ENCODE data around the gene ADGRD2. TPM values are rescaled to one million over a fixed set of nuclear protein-coding genes. Genes with fewer than 3 reads are reported as not detected.

The ADGRD2 gene
- total RNA-seq, 4 donors from 2014 or later, result not detected

- 87% methylated on average over 18 to 19 of the region's 19 CpGs for WGBS, 2 donors
- H3K4me1 ChIP-seq, result peaks cover 0 to 24% (median 7%) of the 10 kb centered on the region in 4 donors
- no peak overlapping the region for H3K27ac ChIP-seq
- H3K27me3 ChIP-seq, result peaks cover 0 to 54% of the 10 kb centered on the region in 2 donors
- no peak overlapping the region for H3K4me3 ChIP-seq
- H3K9me3 ChIP-seq, result no peaks in the 10 kb centered on the region
- no peak for DNase-seq (ENCODE audit: low spot score in 2 of 2)
- TF ChIP-seq CTCF (IDR thresholded peaks at IDR 0.05) (no peak), EP300 (IDR thresholded peaks at IDR 0.05) (no peak), POLR2A (IDR thresholded peaks at IDR 0.05) (no peak)
- no peaks in the 10 kb centered on the region for H3K36me3 ChIP-seq
These were observed 55.7 kb downstream of the ADGRD2 start for GRCh38 chr9:124505901-124506346.

- Histone ChIP-seq H3K4me3 (no peak overlapping the region), H3K27me3 (peaks cover 0 to 49% of the 10 kb centered on the region in 2 donors), H3K9me3 (no peaks in the 10 kb centered on the region), H3K4me1 (peaks cover 0 to 24% (median 7%) of the 10 kb centered on the region in 4 donors), H3K36me3 (no peaks in the 10 kb centered on the region), H3K27ac (no peak overlapping the region)
- DNase-seq (ENCODE audit: low spot score in 2 of 2), result no peak
- 81 to 92% methylated on average over 8 of the region's 8 CpGs for WGBS, 2 donors
- TF ChIP-seq EP300 (IDR thresholded peaks at IDR 0.05) (no peak), CTCF (IDR thresholded peaks at IDR 0.05) (no peak), POLR2A (IDR thresholded peaks at IDR 0.05) (no peak)
These were observed 56.2 kb downstream of the ADGRD2 start for GRCh38 chr9:124506433-124506832.

GRCh38 chr9:124506931-124507879, 57.0 kb downstream of the ADGRD2 start, which contains the start of gene NR5A1:
Gene NR5A1 (minus strand): TSS chr9:124507399. CDS start chr9:124503395, 4,004 bp downstream.
- H3K4me3 ChIP-seq, result no peak within 1 kb of the TSS
- H3K36me3 ChIP-seq, result no peaks in the 10 kb centered on the region
- peaks cover 0 to 24% (median 7%) of the 10 kb centered on the region in 4 donors for H3K4me1 ChIP-seq
- 85 to 93% methylated on average over 20 to 34 of the region's 34 CpGs for WGBS, 2 donors
- no peak for DNase-seq (ENCODE audit: low spot score in 2 of 2)
- H3K27ac ChIP-seq, result no peak within 1 kb of the TSS
- peaks cover 0 to 41% of the 10 kb centered on the region in 2 donors for H3K27me3 ChIP-seq
- TF ChIP-seq POLR2A (IDR thresholded peaks at IDR 0.05) (no peak), CTCF (IDR thresholded peaks at IDR 0.05) (no peak), EP300 (IDR thresholded peaks at IDR 0.05) (no peak)
- H3K9me3 ChIP-seq, result no peaks in the 10 kb centered on the region

GRCh38 chr9:124507880-124508423, 57.7 kb downstream of the ADGRD2 start:
- Histone ChIP-seq H3K27ac (no peak overlapping the region), H3K9me3 (no peaks in the 10 kb centered on the region), H3K27me3 (peaks cover 0 to 34% of the 10 kb centered on the region in 2 donors)

More at GRCh38 chr9:124507880-124508423, 57.7 kb downstream of the ADGRD2 start:
- 88 to 90% methylated on average over 11 of the region's 11 CpGs for WGBS, 2 donors
- TF ChIP-seq EP300 (IDR thresholded peaks at IDR 0.05) (no peak), CTCF (IDR thresholded peaks at IDR 0.05) (no peak), POLR2A (IDR thresholded peaks at IDR 0.05) (no peak)
- no peaks in the 10 kb centered on the region for H3K36me3 ChIP-seq
- H3K4me1 ChIP-seq, result peaks cover 0 to 20% (median 7%) of the 10 kb centered on the region in 4 donors
- no peak overlapping the region for H3K4me3 ChIP-seq
- no peak for DNase-seq (ENCODE audit: low spot score in 2 of 2)

Measured in tibial nerve (tissue), 4 donors.